Fibroblast of lung (primary cell): Measurements from ENCODE around the gene FLRT2. TPM values are rescaled to one million over a fixed set of nuclear protein-coding genes. Genes with fewer than 3 reads are reported as not detected.

Experiments
- DNase-seq, 2 donors: peaks; one replicate each; pipeline versions ENCODE4 v3.0.0 to v3.0.0-alpha.2; 2010; ENCODE audit warnings: low read depth in 2 of 2
- H2AFZ ChIP-seq: 2 replicates; pipeline ENCODE4 v1.5.1; 2012; ENCODE audit warnings: low read length, control low read depth, inconsistent platforms
- H3K27ac ChIP-seq: 2 replicates; pipeline ENCODE4 v1.5.1; 2011; ENCODE audit warnings: low read length, control low read depth; ENCODE audit not compliant: insufficient read depth
- H3K27me3 ChIP-seq: 2 replicates; pipeline ENCODE4 v1.5.1; 2011; ENCODE audit warnings: mild to moderate bottlenecking, low read length; ENCODE audit not compliant: control insufficient read depth, insufficient read depth
- H3K36me3 ChIP-seq: 2 replicates; pipeline ENCODE4 v1.5.1; 2011; ENCODE audit warnings: low read length; ENCODE audit not compliant: control insufficient read depth, insufficient read depth
- H3K4me1 ChIP-seq: 2 replicates; pipeline ENCODE4 v1.5.1; 2011; ENCODE audit warnings: low read length; ENCODE audit not compliant: control insufficient read depth, insufficient read depth; ENCODE audit errors: extremely low read depth
- H3K4me2 ChIP-seq: 2 replicates; pipeline ENCODE4 v1.5.1; 2011; ENCODE audit warnings: low read length, control low read depth; ENCODE audit not compliant: insufficient read depth; ENCODE audit errors: extremely low read depth
- H3K4me3 ChIP-seq, 4 experiments: fragments of 200-600 bp in 1 of 4; sonication (generic) in 1 of 4; replicated peaks in 1 of 4; 2 replicates each; pipeline ENCODE4 v1.5.1; 2011 to 2016; ENCODE audit warnings: low read length in 4 of 4, low read depth in 3 of 4, mild to moderate bottlenecking in 3 of 4, control low read depth in 2 of 4, inconsistent platforms in 1 of 4, mixed read lengths in 1 of 4; ENCODE audit not compliant: insufficient read depth in 1 of 4; ENCODE audit errors: control extremely low read depth in 1 of 4
- H3K79me2 ChIP-seq: 2 replicates; pipeline ENCODE4 v1.5.1; 2012; ENCODE audit warnings: mild to moderate bottlenecking, low read length, inconsistent platforms; ENCODE audit not compliant: control insufficient read depth, insufficient read depth
- H3K9ac ChIP-seq: 2 replicates; pipeline ENCODE4 v1.5.1; 2011; ENCODE audit warnings: mild to moderate bottlenecking, low read length, control low read depth; ENCODE audit not compliant: insufficient read depth
- H3K9me3 ChIP-seq: 2 replicates; pipeline ENCODE4 v1.5.1; 2012; ENCODE audit warnings: low read depth, low read length; ENCODE audit not compliant: control insufficient read depth, insufficient read depth
- H4K20me1 ChIP-seq: 2 replicates; pipeline ENCODE4 v1.5.1; 2011; ENCODE audit warnings: low read length; ENCODE audit not compliant: control insufficient read depth, insufficient read depth; ENCODE audit errors: extremely low read depth
- CTCF ChIP-seq, 2 donors: IDR thresholded peaks in 1 of 2; conservative IDR thresholded peaks in 1 of 2; 1 replicate in 1 of 2; 2 replicates in 1 of 2; pipeline ENCODE4 v1.5.1; 2011 to 2012; ENCODE audit warnings: low read length in 2 of 2, control low read depth in 1 of 2, inconsistent platforms in 1 of 2, low read depth in 1 of 2, mild to moderate bottlenecking in 1 of 2
- EZH2 ChIP-seq: IDR thresholded peaks from 2 replicates; pipeline ENCODE4 v1.5.1; 2012; ENCODE audit warnings: low read length, control low read depth, mild to moderate bottlenecking; ENCODE audit errors: missing control alignments
- polyA plus RNA-seq, 2 donors: library from polyadenylated mRNA; depleted of rRNA in 1 of 2; stranded (reverse) in 1 of 2; unstranded in 1 of 2; fragments of >200 nt; gene quantifications; 2 replicates each; pipeline ENCODE4 v1.2.1, GENCODE V29; 2011 to 2012; ENCODE audit warnings: missing spikeins in 1 of 2
- total RNA-seq: library from RNA; depleted of rRNA; stranded (reverse); fragments of >200 nt; gene quantifications from 2 replicates; pipeline ENCODE4 v1.2.1, GENCODE V29; 2014

Gene FLRT2
- total and polyA plus RNA-seq, 2 donors (not counting 1 experiment from before 2014, with no cell fraction given) = 4.6 to 14.5 TPM

DNA sequence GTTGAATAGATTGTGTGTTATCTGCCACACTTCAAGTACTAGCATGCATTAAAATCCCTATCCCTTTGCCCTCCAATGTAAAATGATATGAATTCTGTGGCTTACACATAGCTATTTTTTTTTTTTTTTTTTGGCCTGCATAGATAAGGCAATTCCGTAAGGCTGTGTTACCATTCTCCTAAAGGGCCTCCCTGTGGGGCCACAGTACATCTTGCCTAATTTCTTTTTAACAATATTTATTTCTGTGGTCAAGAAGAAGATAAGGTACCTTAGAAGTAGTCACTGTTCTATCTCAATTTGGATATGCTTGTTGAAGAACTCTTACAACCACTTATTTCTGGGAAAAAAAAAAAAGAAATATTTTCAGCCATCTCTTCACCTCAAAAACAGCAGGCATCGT lies 19.8 kb downstream of the FLRT2 start:
- H3K79me2 ChIP-seq = no peaks in the 10 kb centered on the region
- no peaks in the 10 kb centered on the region for H3K9me3 ChIP-seq
- no peak overlapping the region for H3K4me2 ChIP-seq
- H3K27me3 ChIP-seq = no peaks in the 10 kb centered on the region
- no peak overlapping the region for H3K4me3 ChIP-seq
- H3K9ac ChIP-seq = no peak overlapping the region
- no peaks in the 10 kb centered on the region for H3K4me1 ChIP-seq
- no peaks in the 10 kb centered on the region for H4K20me1 ChIP-seq
- TF ChIP-seq EZH2 = no peak
- TF ChIP-seq CTCF (conservative IDR thresholded peaks at IDR 0.05 in 1 of 2, IDR thresholded peaks at IDR 0.05 in 1 of 2; ENCODE audit: low read depth in 1 of 2, low read length in 2 of 2) = no peak
- no peak overlapping the region for H3K27ac ChIP-seq
- no peaks in the 10 kb centered on the region for H3K36me3 ChIP-seq
- no peak overlapping the region for H2AFZ ChIP-seq
- DNase-seq = no peak

- Histone ChIP-seq H3K79me2 (no peaks in the 10 kb centered on the region), H3K9ac (no peak overlapping the region), H3K27me3 (no peaks in the 10 kb centered on the region), H4K20me1 (no peaks in the 10 kb centered on the region), H3K36me3 (no peaks in the 10 kb centered on the region), H3K27ac (no peak overlapping the region), H3K4me3 (no peak overlapping the region), H2AFZ (no peak overlapping the region), H3K9me3 (no peaks in the 10 kb centered on the region), H3K4me1 (no peaks in the 10 kb centered on the region), H3K4me2 (no peak overlapping the region)
- TF ChIP-seq CTCF (conservative IDR thresholded peaks at IDR 0.05 in 1 of 2, IDR thresholded peaks at IDR 0.05 in 1 of 2; ENCODE audit: low read depth in 1 of 2, low read length in 2 of 2) (no peak), EZH2 (no peak)
- DNase-seq = no peak
Measured at GRCh38 chr14:85554106-85554505, 24.2 kb downstream of the FLRT2 start.

DNA sequence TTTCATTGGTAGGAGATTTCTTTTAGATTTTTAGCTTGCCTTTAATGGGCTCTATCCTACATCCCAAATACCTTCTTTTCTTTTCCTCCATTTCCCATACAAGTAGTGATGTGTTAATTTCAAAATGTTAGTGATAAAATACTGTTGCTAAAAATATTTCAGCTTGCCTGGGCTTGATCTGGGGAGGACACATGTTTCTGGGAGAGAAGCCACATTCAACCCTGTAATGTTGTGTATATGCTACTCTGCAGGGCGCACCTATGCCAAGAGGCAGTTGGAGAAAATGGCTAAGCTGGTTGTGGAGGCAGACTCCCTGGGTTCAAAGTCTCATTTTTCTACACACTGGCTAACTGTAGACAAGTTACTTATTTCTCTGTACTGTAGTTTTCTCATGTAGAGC lies 26.3 kb downstream of the FLRT2 start:
- Histone ChIP-seq H3K4me1 (no peaks in the 10 kb centered on the region), H3K4me3 (no peak overlapping the region), H3K27ac (no peak overlapping the region), H3K79me2 (no peaks in the 10 kb centered on the region), H3K36me3 (no peaks in the 10 kb centered on the region), H4K20me1 (no peaks in the 10 kb centered on the region), H3K27me3 (no peaks in the 10 kb centered on the region), H3K9me3 (no peaks in the 10 kb centered on the region), H3K4me2 (no peak overlapping the region), H2AFZ (no peak overlapping the region), H3K9ac (no peak overlapping the region)
- no peak for DNase-seq
- TF ChIP-seq CTCF (conservative IDR thresholded peaks at IDR 0.05 in 1 of 2, IDR thresholded peaks at IDR 0.05 in 1 of 2; ENCODE audit: low read depth in 1 of 2, low read length in 2 of 2) (no peak), EZH2 (no peak)
